OCI-M1 (cell line): ENCODE results near the gene ABCA4.
A peak's percentile ranks its signal among the peaks of the same experiment; 100 is the strongest.

Experiments used
- DNase-seq: peaks from one replicate; lab custom pipeline; 2025; lab: John Stamatoyannopoulos, UW

The ABCA4 gene

DNA sequence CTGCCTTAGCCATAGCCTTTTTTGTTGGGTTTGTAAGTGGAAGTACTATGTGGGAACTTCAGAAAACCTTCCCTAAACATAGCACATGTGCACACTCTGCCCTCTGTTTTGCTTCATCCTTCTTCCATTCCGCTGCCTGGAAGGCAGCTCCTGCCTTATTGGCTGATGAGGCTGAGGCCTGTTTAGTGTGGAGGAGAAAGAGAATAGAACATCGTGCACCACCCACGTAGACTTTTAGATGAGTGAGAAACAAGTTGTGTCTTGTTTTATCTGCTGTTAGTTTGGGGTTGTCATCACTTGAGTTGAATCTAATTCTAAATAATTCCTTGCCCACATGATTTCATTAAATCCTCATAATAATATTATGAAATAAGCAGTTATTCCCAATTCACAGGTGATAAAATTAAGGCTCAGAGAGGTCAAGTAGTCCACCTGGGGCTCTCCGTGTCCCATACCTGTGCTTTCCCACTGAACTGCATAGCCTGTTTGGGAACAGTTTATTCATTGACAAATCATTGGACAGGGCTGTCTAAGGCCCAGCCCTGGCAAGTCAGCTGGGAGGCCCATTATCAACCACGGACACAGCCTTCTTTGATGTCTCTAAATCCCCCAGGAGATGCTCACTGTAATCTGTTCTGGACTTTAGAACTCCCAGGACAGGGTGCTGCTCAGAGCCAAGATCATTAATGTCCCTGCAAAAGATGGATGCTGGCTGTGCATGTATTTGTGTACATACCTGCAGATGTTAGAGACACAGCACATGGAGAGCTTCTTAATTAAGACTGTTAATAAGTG is 93.0 kb downstream of the ABCA4 start:
- no peak for DNase-seq

DNA sequence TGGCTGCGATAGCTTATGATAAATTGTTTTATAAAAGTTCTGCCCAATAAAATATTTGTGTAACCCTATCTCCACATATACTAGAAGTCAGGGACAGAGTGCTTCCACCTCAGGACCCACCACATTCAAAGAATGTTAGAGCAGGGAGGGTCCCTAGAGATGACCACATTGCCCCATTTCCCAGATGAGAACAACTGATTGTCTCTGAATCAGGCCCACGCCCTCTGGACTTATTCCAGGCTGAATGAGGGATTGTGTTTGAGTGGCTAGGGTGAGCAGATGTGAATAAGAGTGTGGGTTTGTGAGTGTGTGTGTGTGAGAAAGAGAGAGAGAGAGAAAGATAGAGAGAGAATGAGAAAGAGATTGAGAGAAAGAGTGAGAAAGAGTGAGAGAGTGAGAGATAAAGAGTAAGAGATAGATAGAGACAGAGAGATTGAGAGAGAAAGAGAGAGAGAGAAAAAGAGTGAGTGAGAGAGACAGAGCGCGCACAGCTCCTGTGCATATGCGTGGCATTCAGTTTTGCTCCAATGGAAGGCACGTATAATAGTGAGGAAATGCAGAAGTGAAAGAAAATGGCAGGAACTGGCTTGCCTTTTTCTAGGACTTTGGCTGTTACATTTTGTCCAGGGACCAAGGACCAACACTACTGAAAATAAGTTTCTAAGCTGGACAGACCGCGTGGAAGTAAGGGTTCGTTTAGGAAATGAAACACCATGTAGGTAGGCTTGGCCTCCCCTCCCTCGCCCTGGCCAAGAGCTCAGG is 94.1 kb downstream of the ABCA4 start:
- no peak for DNase-seq

DNA sequence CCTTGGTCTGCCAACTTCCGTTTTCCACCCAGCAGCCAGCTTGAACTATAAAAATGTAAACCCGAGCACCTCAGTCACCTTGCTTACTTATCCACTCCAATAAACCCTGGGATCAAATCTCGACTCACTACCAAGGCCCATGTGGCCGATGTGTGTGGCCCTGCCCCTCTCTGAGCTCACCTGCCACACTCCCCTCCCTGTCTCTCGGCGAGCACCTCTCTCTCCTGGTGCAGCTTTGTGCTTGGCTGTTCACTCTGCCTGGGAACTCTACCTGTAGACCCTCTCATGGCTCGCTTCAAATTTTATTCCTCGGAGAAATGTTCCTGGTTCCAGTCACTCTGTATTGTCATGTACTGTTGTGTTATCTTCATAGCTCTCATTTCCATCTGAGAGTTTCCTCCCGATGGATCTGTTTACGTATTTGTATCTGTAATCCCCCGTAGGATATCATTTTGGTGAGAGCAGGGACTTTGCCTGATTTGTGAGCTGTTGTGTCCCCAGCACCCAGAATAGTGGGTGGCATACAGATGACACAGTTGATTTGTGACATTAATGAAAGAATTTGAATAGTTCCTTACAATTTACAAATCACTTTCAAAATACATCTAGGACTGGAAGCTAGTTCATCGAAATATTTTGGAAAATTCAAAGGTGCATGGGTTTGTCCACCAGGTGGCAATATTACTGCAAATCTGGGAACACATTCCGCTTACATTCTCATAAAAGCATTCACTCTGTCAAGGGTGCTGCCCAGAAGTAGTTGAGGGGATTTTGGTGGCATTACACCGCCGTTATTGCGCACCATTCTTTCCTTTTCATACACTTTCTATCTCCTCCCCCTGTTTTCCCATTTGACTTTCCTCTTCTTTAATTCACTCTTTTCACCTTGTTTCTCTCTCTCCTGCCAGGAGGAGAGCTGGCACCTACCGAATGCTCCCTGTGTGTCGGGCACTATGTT is 95.3 kb downstream of the ABCA4 start:
- DNase-seq, result peak; percentile 67

DNA sequence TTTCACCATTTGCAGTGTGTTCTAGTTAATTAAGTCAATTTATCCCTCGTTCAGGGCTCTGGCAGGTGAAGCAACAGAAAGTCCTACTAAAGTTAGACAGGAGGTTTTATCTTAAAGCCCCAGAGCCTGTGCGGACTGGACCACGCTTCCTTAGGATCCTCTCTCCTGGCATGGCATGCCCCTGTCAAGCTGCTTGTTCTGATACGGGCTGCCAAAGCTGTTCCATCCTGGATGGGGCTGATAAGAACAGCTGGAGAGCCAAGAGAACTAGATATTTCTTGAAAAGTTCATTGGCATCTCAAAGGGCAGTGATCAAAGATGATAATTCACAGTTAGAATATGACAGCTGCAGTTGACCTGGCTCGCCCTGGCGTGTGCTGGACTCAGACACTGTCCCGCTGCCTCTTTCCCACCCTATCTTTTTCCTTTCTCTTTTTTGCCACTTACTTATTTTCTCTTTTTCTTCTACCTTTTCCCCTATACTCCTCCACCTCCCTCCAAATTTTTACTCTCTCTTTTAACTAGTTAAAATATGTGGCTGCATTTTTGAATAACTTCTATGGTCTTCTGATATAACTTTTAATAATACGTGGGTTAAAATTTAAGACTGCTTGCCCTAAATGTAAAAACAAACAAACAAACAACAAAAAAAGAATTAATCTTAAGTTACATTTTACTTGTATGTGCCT is 96.7 kb downstream of the ABCA4 start:
- peak; percentile 50 for DNase-seq

DNA sequence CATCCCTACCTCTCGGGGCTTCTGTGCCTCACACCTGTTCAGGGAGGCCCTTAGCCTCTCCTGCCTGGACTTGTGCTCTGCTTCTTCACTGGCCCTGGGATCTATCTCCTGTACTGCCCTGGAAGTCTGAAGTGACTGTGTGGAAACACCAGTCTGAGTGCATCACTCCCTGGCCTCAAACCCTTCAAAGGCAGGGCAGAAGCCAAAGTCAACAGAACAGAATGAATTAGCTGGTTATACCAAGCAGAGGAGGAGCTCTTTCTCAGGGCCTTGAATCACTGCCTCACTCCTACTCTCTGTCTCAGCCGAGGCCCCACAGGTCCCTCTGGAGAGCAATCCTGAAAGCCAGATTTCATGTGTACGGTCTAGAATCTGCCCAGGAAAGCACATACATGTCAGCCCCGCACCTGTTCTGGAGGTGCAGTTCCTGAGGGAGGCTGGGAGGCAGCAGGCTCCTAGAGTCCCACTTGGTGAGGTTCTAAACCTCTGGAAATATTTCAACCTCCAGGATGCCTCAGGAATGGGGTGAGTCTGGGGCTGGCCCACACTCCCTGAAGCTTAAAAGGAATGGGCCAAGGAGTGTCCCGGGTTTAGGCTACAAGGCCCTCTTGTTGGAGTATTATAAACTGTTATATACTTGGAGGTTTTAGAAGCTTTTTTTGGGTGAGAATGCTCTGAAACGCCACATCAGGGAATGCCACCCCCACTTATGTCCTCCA is 98.3 kb downstream of the ABCA4 start:
- no peak for DNase-seq

DNA sequence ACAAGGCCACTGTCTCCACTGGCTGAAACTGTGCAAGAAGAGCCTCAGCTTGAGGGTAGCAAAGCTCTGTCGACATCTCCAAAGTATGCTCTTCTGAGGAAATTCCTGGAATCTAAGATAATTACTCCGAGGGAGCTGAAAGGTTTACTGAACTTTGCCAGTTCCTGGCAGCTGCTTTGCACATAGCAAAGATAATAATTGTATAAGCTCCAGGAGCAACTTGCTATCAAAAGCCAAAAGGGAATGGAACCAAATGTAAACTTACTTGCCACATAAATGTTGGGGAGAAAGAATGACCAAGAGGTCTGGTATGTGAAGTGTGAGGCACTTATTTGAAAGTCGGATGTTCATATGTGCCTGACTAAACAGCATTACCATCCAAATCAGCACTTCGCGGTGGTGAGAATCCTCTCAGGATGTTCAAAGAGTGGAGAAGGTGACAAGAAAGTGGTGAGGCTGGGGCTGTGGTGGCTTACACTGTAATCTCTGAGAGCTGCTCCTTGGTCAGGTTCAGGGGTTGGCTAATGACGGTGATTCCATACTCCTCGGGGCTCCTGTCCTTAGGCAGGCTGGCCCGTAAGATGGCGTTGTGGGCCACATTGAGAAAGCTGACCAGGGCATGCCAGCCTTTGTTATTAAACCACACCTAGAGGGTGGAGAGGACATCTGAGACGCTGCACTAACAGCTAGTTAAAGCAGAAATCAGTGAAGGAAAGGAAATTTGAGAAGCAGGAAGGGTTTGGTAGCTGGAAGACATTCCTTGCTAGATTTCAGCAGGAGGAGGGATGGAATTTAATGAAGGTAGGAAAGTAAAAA is 100.0 kb downstream of the ABCA4 start:
- no peak for DNase-seq

DNA sequence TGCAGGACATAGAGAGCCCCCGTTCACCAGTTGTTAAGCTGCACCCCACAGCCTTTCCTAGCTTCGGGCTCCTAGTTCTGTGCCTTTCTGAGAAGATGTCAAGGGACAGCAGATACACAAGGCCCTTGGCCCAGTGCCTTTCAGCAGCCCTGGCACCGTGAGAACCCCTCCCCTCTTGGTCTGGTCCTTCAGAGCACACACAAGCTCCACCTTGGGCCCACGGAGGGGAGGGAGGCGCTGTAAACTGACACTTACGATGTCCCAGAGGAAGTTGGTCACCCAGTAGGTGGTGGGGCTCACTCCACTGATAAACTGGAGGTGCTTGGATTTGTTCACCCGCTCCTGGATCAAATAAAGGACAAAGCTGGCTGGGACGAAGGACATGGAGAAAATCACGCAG is 101.6 kb downstream of the ABCA4 start:
- no peak for DNase-seq

DNA sequence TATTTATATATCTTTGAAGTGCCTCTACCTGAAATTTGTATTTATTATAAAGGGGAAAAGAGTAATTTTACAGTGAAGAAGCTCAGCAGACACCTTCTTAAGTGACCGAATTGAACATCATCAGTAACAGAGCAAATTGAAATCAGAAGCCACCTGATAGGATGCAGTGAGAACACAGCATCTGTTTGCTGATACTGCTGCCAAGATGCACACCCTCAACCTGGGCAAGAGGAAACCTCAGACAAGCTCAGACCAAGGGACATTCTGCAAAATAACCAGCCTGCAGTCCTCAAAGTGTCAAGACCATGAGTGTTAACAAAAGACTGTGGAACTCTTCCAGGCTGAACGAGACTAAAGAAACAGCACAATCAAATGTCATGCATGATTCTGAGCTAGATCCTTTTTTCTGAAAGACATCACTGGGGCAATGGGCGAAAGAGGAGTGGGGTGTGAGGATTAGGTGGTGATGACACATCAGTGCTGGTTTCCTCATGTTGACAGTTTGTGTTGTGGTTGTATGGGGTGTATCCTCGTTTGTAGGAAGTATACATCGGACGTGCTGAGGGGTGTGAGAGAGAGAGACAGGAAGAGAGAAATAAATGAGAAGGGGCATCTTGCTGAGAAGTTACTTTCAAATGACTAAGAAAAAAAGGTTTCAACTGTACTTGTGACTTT is 103.7 kb downstream of the ABCA4 start:
- DNase-seq, result peak; percentile 26

DNA sequence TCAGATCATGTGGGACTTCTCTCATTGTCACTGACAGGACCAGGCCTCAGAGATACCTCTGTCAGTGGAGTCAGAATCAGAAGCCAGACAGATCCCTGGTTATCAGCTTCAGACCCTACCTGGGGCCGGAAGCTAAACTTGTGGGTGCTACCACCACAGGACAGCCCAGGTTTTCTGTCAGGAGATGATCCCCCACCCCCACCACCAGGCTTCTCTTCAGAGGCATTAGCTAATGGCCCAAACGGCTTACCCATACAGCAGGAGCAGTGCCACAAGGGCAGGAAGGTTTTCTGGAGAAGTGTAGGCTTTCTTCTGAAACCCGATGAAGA is 105.5 kb downstream of the ABCA4 start:
- no peak for DNase-seq

DNA sequence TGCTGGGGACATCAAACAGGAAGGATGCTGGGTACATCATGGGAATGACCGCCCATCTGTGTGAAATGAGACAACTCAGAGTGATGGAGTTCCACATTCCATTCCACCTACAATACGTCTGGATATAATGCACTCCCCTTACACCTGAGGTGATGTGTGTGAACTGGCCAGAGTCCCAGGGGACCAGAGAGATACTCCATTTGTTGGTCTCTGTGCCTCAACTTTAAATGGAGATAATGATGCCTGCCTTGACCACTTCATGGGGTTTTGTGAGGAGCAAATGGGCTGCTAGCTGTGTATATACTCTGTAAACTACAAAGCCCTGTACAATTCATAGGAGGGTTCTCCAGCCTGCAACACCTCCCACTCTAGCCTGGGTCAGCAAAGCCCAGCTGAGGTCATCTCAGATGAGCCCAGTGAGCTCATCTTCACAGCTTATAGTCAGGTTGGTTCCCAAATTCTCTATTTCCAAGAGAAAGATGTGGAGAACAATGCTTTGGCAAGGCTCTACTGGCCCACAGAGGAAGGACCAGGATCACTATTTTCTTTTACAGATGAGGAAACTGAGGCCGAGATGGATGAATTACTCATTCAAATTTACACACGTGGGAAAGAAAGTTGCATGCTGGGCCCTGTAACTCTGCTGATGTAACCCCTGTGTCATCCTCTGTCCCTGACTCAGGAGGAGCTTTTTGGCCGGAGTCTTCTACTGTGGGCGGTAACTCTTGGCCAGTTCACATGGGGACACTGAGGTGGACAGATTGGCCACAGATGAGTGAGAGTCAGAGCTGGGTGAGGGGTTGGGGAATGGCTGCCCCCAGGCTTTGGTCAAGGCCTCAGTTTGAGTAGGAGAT is 106.1 kb downstream of the ABCA4 start:
- peak; percentile 54 for DNase-seq

DNA sequence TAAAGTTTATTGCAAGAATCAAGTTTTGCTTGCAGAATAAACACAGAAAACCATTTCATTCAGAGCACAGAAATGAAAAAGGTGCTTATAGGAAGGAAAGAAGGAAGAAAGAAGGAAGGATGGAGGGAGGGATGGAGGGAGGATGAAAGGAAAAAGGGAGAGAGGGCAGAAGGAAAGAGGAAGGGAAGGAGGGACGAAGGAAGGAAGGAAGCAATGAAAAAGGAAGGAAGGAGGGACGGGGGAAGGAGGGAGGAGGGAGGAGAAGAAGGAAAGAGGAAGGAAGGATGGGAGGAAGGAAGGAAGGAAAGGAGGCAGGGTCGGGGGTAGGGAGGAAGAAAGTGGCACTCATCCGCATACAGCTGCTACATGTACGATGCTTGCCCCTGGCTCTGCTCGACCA is 106.9 kb downstream of the ABCA4 start:
- no peak for DNase-seq

DNA sequence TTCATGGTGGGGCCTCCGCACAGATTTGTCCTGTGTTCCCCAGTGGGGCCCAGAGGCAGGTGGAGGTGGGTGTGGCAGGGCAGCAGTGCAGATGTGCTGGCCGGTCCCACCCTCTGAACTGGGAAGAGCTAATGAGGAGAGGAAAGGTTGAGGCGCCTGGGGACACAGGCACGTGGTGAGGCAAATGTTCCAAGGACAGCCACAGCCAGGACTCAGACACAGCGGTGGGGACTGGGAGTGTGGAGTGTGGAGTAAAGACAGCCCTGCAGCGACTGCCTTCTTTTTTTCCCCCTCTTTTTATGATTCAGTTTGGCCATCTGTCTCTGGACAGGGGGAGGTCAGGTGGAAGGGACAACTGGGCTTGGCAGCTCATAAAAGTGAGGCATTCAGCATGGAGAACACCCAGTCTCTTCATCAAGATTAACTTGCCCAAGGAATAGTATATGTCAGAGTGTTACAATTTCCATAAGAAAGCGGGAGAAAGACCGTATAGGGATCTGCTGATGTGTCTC is 107.5 kb downstream of the ABCA4 start:
- peak; percentile 28 for DNase-seq

DNA sequence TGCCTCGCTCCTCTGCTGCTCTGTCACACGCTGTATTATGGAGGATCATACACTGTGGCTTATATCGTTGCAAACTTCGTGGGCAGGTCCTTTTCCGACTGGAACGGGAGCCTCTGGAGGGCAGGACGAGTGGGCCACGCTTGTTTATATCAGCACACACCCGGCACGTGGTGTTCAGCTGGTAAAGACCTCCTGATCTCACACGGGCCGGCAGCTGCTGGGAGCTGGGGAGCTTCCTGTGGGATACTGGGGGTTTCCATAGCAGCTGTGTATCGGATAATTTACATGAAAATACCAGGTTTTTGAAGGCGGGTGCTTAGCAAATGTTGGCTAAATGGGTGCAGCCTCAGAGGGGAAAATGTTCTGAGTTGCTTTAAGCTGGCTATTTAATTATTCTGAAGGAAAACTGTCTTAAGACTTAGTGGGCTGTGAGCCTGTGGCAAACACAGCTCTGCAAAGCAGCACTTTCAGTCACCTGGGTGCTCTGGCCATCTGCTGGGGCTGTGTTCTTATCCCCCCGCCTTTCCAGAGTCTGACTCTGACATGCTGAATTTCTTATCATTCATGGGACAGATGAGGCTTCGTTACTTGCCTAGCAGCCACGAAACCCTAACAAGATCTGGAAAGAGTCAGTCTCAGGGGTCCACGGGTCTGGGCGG is 108.1 kb downstream of the ABCA4 start:
- peak; percentile 42 for DNase-seq

DNA sequence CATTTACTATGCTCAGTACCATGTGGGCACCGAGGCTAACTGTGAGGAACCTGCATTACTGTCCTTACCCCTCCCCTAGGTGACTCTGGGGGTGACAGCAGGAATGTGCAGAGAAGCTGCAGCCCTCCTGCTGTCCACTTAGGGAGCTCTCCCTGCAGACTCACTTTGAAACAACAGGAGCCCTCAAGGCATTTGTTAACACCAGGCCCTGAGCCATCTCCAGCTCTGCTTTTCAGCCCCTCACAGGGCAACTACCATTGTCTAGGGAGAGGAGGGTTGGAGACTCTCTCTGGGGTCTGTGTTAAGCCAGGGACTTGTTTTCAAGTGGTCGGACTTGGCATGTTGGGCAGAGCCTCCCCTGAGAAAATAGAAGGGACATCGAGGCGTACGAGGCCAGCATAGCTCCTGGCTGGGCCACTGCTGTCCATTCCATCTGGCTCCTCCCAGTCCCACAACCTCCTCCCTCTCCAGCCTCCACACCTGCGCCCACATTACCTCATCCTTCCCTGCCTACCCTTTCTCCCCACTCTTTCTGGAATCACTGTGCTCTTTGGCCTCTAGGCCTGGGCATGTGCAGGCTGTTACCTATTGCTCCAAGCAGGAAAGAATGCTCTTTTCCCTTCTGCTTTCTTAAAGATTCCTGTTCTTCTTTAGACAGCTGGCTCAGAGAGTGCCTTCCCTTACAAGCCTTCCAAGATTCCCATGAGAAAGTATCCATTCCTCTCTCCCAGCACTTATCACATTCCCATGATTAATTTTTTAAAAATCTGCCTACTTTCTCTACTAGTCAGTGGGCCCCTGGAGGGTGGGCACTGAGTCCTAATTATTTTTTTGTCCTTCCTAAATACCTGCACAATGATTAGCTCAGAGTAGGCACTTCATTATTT is 109.0 kb downstream of the ABCA4 start:
- DNase-seq, result no peak

DNA sequence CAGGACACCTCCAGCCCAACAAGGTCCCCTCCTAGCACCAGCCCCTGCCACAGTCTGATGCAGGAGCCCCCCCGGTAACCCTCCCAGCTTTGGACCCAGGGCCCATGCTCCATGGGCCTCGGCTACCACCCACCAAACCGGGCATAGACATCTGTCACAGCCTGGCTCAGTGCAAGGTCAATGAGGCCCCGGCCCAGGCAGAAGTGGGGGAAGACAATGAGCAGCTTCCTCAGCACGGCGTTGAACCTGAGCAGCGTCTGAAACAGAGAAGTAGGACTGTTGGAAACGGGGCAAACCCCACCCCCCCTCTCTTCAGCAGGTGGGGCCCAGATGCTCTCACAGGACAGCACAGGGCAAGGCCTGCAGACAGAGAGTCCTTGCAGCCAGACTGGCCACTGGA is 109.8 kb downstream of the ABCA4 start:
- no peak for DNase-seq

DNA sequence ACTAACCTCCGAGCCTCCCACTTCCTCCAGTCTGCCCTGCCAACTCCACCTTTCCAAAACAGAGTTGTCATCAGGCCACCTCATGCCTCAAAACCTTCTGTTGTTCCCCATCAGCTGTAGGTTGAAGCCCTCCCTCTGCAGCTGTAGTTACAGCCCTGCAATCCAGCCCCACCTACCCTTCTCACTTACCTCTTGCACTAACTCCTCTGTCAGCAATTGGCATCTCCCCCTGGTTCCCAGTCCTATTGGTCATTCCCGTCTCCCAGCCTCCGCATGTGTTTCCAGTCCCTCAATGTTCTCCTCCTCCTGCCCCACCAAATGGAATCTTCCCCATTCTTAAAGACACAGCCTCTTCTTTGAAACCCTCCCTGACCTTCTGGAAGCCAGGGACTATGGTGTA is 111.6 kb downstream of the ABCA4 start:
- no peak for DNase-seq

DNA sequence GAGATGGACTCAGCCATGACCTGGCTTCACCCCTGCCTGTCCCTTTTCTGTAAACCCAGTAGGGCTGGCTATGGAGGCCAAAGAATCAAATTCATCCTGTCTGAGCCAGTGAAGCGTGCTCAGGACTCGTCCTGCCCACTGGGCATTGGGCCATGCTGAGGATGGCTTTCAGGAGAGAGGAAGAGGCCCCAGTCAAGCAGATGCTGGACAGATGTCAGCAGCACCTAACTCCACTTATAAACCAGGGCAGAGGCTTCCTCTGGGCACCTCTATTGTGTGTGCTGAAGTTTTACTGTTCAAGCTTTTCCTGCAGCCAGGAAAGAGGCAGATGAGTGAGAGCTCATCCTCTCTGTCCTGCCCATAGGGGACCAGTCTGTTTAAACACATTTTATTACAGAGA is 114.3 kb downstream of the ABCA4 start:
- DNase-seq, result no peak
